Panc1 (cell line): ENCODE measurements around the gene PANX3. TPM values are rescaled to one million over a fixed set of nuclear protein-coding genes. Genes with fewer than 3 reads are reported as not detected.

Experiments used
- ATAC-seq: fragments of 200-7000 bp; cut with Tn5 transposase; 2 replicates; pipeline ENCODE4 v1.9.1; 2020; ENCODE audit warnings: mild to moderate bottlenecking, moderate library complexity
- BruUV-seq: library from RNA; stranded (reverse); fragments of 400-500 nt; replicated peaks from 2 replicates; lab custom pipeline; 2021; lab: Mats Ljungman, UMichigan
- CTCF ChIA-PET: fragments of 300-600 bp; sonication (Branson Sonifier 250); formaldehyde crosslinking; loops from one replicate; lab custom pipeline; 2022; ENCODE audit warnings: antibody characterized with exemption; lab: Charles Lee
- POLR2A ChIA-PET: fragments of 300-600 bp; sonication (Branson Sonifier 250); formaldehyde crosslinking; loops from one replicate; lab custom pipeline; 2022; ENCODE audit warnings: antibody characterized with exemption; lab: Charles Lee
- DNase-seq: peaks from one replicate; pipeline ENCODE4 v3.0.0-alpha.2; 2010; ENCODE audit warnings: low read depth, low spot score
- H3K27ac ChIP-seq: 2 replicates; pipeline ENCODE4 v1.5.1; 2011; ENCODE audit warnings: mild to moderate bottlenecking, low read length, inconsistent platforms
- H3K27me3 ChIP-seq: fragments of 200-500 bp; sonication (Bioruptor generic); 2 replicates; pipeline ENCODE4 v1.6.0; 2014; ENCODE audit warnings: low read length, inconsistent platforms; ENCODE audit not compliant: control insufficient read depth, insufficient read depth
- H3K36me3 ChIP-seq: fragments of 200-500 bp; sonication (Bioruptor generic); 2 replicates; pipeline ENCODE4 v1.5.1; 2014; ENCODE audit warnings: inconsistent platforms, mild to moderate bottlenecking, low read length, moderate library complexity; ENCODE audit not compliant: control insufficient read depth, insufficient read depth
- H3K4me1 ChIP-seq: 2 replicates; pipeline ENCODE4 v1.5.1; 2011; ENCODE audit warnings: inconsistent platforms, mild to moderate bottlenecking, low read length, moderate library complexity; ENCODE audit not compliant: control insufficient read depth, insufficient read depth
- H3K4me3 ChIP-seq, 2 experiments: 2 replicates each; pipeline ENCODE4 v1.5.1; 2011 to 2012; ENCODE audit warnings: low read depth in 2 of 2, low read length in 2 of 2, mild to moderate bottlenecking in 2 of 2, inconsistent platforms in 1 of 2, moderate library complexity in 1 of 2
- H3K9me3 ChIP-seq: fragments of 200-500 bp; sonication (Bioruptor generic); 2 replicates; pipeline ENCODE4 v1.5.1; 2014; ENCODE audit warnings: low read depth, mild to moderate bottlenecking, inconsistent platforms, low read length, moderate library complexity; ENCODE audit not compliant: control insufficient read depth, insufficient read depth
- CTCF ChIP-seq: fragments of 450-650 bp; IDR thresholded peaks from 2 replicates; pipeline ENCODE4 v1.5.1; 2017; ENCODE audit warnings: mild to moderate bottlenecking
- POLR2AphosphoS5 ChIP-seq: IDR thresholded peaks from 2 replicates; pipeline ENCODE4 v1.6.1; 2012; ENCODE audit warnings: mild to moderate bottlenecking, low read depth, low read length, moderate library complexity
- REST ChIP-seq, 2 experiments: IDR thresholded peaks; 2 replicates each; pipeline ENCODE4 v1.6.1; 2011 to 2012; ENCODE audit warnings: low read depth in 2 of 2, control low read depth in 1 of 2, low read length in 1 of 2, mild to moderate bottlenecking in 1 of 2, moderate library complexity in 1 of 2; ENCODE audit not compliant: insufficient read depth in 1 of 2
- SIN3A ChIP-seq: IDR thresholded peaks from 2 replicates; pipeline ENCODE4 v1.6.1; 2012; ENCODE audit warnings: low read depth, mild to moderate bottlenecking, low read length, moderate library complexity, borderline replicate concordance; ENCODE audit not compliant: insufficient read depth
- TCF7L2 ChIP-seq: IDR thresholded peaks from 2 replicates; pipeline ENCODE4 v1.6.1; 2011; ENCODE audit warnings: mild to moderate bottlenecking, low read depth, low read length, inconsistent platforms
- in situ Hi-C: cut with HindIII; loops from 2 replicates; pipeline ENCODE4 v1.10.0; 2016; ENCODE audit warnings: low sequenced_read_pairs, low pct_unique_long_range_greater_than_20kb
- intact Hi-C: fragments of 100-400 bp; cut with micrococcal nuclease; formaldehyde crosslinking; loops from one replicate; pipeline ENCODE4 v1.10.0; 2022; ENCODE audit not compliant: unreplicated experiment
- total RNA-seq: library from RNA; stranded (reverse); gene quantifications from one replicate; pipeline ENCODE4 v1.2.1, GENCODE V29; 2021; ENCODE audit not compliant: unreplicated experiment

The PANX3 gene
- total RNA-seq, 1 experiment from 2014 or later = not detected

GRCh38 chr11:124591430-124591829, 19.8 kb upstream of the PANX3 start:
- DNase-seq (no peak), ATAC-seq (no peak)
- Histone ChIP-seq H3K4me3 (no peak overlapping the region), H3K27ac (no peak overlapping the region), H3K4me1 (no peaks in the 10 kb centered on the region), H3K36me3 (no peaks in the 10 kb centered on the region), H3K27me3 (peaks cover 8% of the 10 kb centered on the region), H3K9me3 (no peaks in the 10 kb centered on the region)
- intact Hi-C loops = no loop called here
- ChIA-PET POLR2A (no interaction called here), CTCF (no interaction called here)
- BruUV-seq = no TSS peak
- in situ Hi-C loops = no loop called here
- no peak for TF ChIP-seq POLR2AphosphoS5
- no peak for TF ChIP-seq CTCF
- TF ChIP-seq REST (IDR thresholded peaks at IDR 0.05; ENCODE audit: insufficient read depth in 1 of 2, low read depth in 2 of 2, low read length in 1 of 2) = no peak
- TF ChIP-seq TCF7L2 = no peak
- TF ChIP-seq SIN3A = no peak

GRCh38 chr11:124592627-124593026, 18.6 kb upstream of the PANX3 start:
- in situ Hi-C loops (no loop called here), intact Hi-C loops (no loop called here)
- Histone ChIP-seq H3K4me3 (no peak overlapping the region), H3K27me3 (peaks cover 14% of the 10 kb centered on the region), H3K4me1 (no peaks in the 10 kb centered on the region), H3K9me3 (no peaks in the 10 kb centered on the region), H3K36me3 (no peaks in the 10 kb centered on the region), H3K27ac (no peak overlapping the region)
- ATAC-seq (no peak), DNase-seq (no peak)
- TF ChIP-seq SIN3A (no peak), POLR2AphosphoS5 (no peak), CTCF (no peak), REST (IDR thresholded peaks at IDR 0.05; ENCODE audit: insufficient read depth in 1 of 2, low read depth in 2 of 2, low read length in 1 of 2) (no peak), TCF7L2 (no peak)
- ChIA-PET CTCF (no interaction called here), POLR2A (no interaction called here)
- no TSS peak for BruUV-seq
